Measurements from ENCODE around the gene ARFIP2. TPM values are rescaled to one million over a fixed set of nuclear protein-coding genes. Genes with fewer than 3 reads are reported as not detected.

Gene ARFIP2
- total RNA-seq, 1 donor from 2014 or later, result 54.0 TPM

GRCh38 chr11:6459099-6459450, 22.1 kb downstream of the ARFIP2 start:
- H3K27me3 ChIP-seq, result no peaks in the 10 kb centered on the region
- no peak for DNase-seq (ENCODE audit: extremely low spot score in 2 of 2)
- intact Hi-C loops (cut with DNase I), result no loop called here
- H3K36me3 ChIP-seq, result peaks cover 5 to 65% of the 10 kb centered on the region in 2 donors
- no peaks in the 10 kb centered on the region for H3K4me1 ChIP-seq
- TF ChIP-seq CTCF (IDR thresholded peaks at IDR 0.05) (no peak), POLR2AphosphoS5 (IDR thresholded peaks at IDR 0.05; ENCODE audit: insufficient read depth in 1 of 2, low read depth in 1 of 2) (no peak), POLR2A (IDR thresholded peaks at IDR 0.05) (no peak)
- no peak overlapping the region for H3K27ac ChIP-seq
- no peak overlapping the region for H3K4me3 ChIP-seq
- no peaks in the 10 kb centered on the region for H3K9me3 ChIP-seq

- no peaks in the 10 kb centered on the region for H3K27me3 ChIP-seq
- no peak for DNase-seq (ENCODE audit: extremely low spot score in 2 of 2)
- no peak overlapping the region for H3K4me3 ChIP-seq
- H3K4me1 ChIP-seq, result no peaks in the 10 kb centered on the region
- TF ChIP-seq CTCF (IDR thresholded peaks at IDR 0.05) (no peak), POLR2A (IDR thresholded peaks at IDR 0.05) (no peak), POLR2AphosphoS5 (IDR thresholded peaks at IDR 0.05; ENCODE audit: insufficient read depth in 1 of 2, low read depth in 1 of 2) (no peak)
- H3K9me3 ChIP-seq, result no peaks in the 10 kb centered on the region
- H3K36me3 ChIP-seq, result peaks cover 5 to 63% of the 10 kb centered on the region in 2 donors
- intact Hi-C loops (cut with DNase I), result no loop called here
- H3K27ac ChIP-seq, result no peak overlapping the region
Measured at GRCh38 chr11:6458352-6459098, 22.6 kb downstream of the ARFIP2 start.

- H3K27me3 ChIP-seq, result no peaks in the 10 kb centered on the region
- TF ChIP-seq POLR2AphosphoS5 (IDR thresholded peaks at IDR 0.05; ENCODE audit: insufficient read depth in 1 of 2, low read depth in 1 of 2) (no peak), POLR2A (IDR thresholded peaks at IDR 0.05) (no peak), CTCF (IDR thresholded peaks at IDR 0.05) (no peak)
- H3K4me1 ChIP-seq, result no peaks in the 10 kb centered on the region
- H3K4me3 ChIP-seq, result no peak overlapping the region
- no peak overlapping the region for H3K27ac ChIP-seq
- intact Hi-C loops (cut with DNase I), result no loop called here
- H3K36me3 ChIP-seq, result peaks cover 5 to 65% of the 10 kb centered on the region in 2 donors
- H3K9me3 ChIP-seq, result no peaks in the 10 kb centered on the region
- DNase-seq (ENCODE audit: extremely low spot score in 2 of 2), result no peak
Measured at GRCh38 chr11:6457581-6458320, 23.4 kb downstream of the ARFIP2 start.

- H3K9me3 ChIP-seq, result no peaks in the 10 kb centered on the region
- no peak for DNase-seq (ENCODE audit: extremely low spot score in 2 of 2)
- no peak overlapping the region for H3K4me3 ChIP-seq
- no peak overlapping the region for H3K27ac ChIP-seq
- H3K4me1 ChIP-seq, result no peaks in the 10 kb centered on the region
- intact Hi-C loops (cut with DNase I), result no loop called here
- peaks cover 5 to 77% of the 10 kb centered on the region in 2 donors for H3K36me3 ChIP-seq
- H3K27me3 ChIP-seq, result no peaks in the 10 kb centered on the region
- no peak for TF ChIP-seq CTCF (IDR thresholded peaks at IDR 0.05)
- TF ChIP-seq POLR2AphosphoS5 (IDR thresholded peaks at IDR 0.05; ENCODE audit: insufficient read depth in 1 of 2, low read depth in 1 of 2), result no peak
Measured at GRCh38 chr11:6456361-6457073, 24.6 kb downstream of the ARFIP2 start.
